ENCODE data around the gene DGCR2.
"Not testable (repeated sequence)": the region's sequence is repeated elsewhere in the genome, so short reads cannot be mapped to it uniquely, and the experiment has no call there.

The DGCR2 gene

GRCh38 chr22:19032898-19033567 lies 89.2 kb downstream of the DGCR2 start:
- not testable (repeated sequence) for DNase-seq (ENCODE audit: low read depth in 1 of 2, low spot score in 1 of 2)

- DNase-seq (ENCODE audit: low read depth in 1 of 2, low spot score in 1 of 2), result not testable (repeated sequence)
Measured at GRCh38 chr22:19032156-19032785, 89.9 kb downstream of the DGCR2 start.

- not testable (repeated sequence) for DNase-seq (ENCODE audit: low read depth in 1 of 2, low spot score in 1 of 2)
Measured at GRCh38 chr22:19030889-19031252, 91.3 kb downstream of the DGCR2 start.

GRCh38 chr22:19030226-19030888 lies 91.9 kb downstream of the DGCR2 start:
- not testable (repeated sequence) for DNase-seq (ENCODE audit: low read depth in 1 of 2, low spot score in 1 of 2)

- not testable (repeated sequence) for DNase-seq (ENCODE audit: low read depth in 1 of 2, low spot score in 1 of 2)
Measured at GRCh38 chr22:19029113-19030103, 92.8 kb downstream of the DGCR2 start.

- not testable (repeated sequence) for DNase-seq (ENCODE audit: low read depth in 1 of 2, low spot score in 1 of 2)
Measured at GRCh38 chr22:19028060-19028455, 94.2 kb downstream of the DGCR2 start.

GRCh38 chr22:19027371-19028059 lies 94.7 kb downstream of the DGCR2 start:
- not testable (repeated sequence) for DNase-seq (ENCODE audit: low read depth in 1 of 2, low spot score in 1 of 2)

GRCh38 chr22:19026080-19026479 lies 96.1 kb downstream of the DGCR2 start:
- not testable (repeated sequence) for DNase-seq (ENCODE audit: low read depth in 1 of 2, low spot score in 1 of 2)

GRCh38 chr22:19024956-19025489 lies 97.2 kb downstream of the DGCR2 start:
- DNase-seq (ENCODE audit: low read depth in 1 of 2, low spot score in 1 of 2), result not testable (repeated sequence)

GRCh38 chr22:19023931-19024330 lies 98.3 kb downstream of the DGCR2 start:
- DNase-seq (ENCODE audit: low read depth in 1 of 2, low spot score in 1 of 2), result not testable (repeated sequence)

GRCh38 chr22:19022755-19023154 lies 99.5 kb downstream of the DGCR2 start:
- DNase-seq (ENCODE audit: low read depth in 1 of 2, low spot score in 1 of 2), result no peak

- no peak for DNase-seq (ENCODE audit: low read depth in 1 of 2, low spot score in 1 of 2)
Measured at GRCh38 chr22:19019679-19020032, 102.6 kb downstream of the DGCR2 start.

- no peak for DNase-seq (ENCODE audit: low read depth in 1 of 2, low spot score in 1 of 2)
Measured at GRCh38 chr22:19019029-19019678, 103.1 kb downstream of the DGCR2 start.

GRCh38 chr22:19018256-19018655 lies 104.0 kb downstream of the DGCR2 start:
- DNase-seq (ENCODE audit: low read depth in 1 of 2, low spot score in 1 of 2), result no peak

- no peak for DNase-seq (ENCODE audit: low read depth in 1 of 2, low spot score in 1 of 2)
Measured at GRCh38 chr22:19016081-19016766, 106.0 kb downstream of the DGCR2 start.

GRCh38 chr22:19014886-19015285 lies 107.3 kb downstream of the DGCR2 start:
- no peak for DNase-seq (ENCODE audit: low read depth in 1 of 2, low spot score in 1 of 2)

- DNase-seq (ENCODE audit: low read depth in 1 of 2, low spot score in 1 of 2), result not testable (repeated sequence)
Measured at GRCh38 chr22:19013881-19014598, 108.2 kb downstream of the DGCR2 start.

GRCh38 chr22:19013411-19013810 lies 108.8 kb downstream of the DGCR2 start:
- not testable (repeated sequence) for DNase-seq (ENCODE audit: low read depth in 1 of 2, low spot score in 1 of 2)

Data from activated CD4-positive, alpha-beta T cell treated with anti-CD3 and anti-CD28 coated beads, Interleukin-2, amount 50 U/mL, for 24 hours (primary cell).